HG03442 (cell line): ENCODE data around the gene WNK3.
"Not testable (repeated sequence)": the region's sequence is repeated elsewhere in the genome, so short reads cannot be mapped to it uniquely, and the experiment has no call there.

Experiments used
- ATAC-seq: cut with Tn5 transposase; IDR thresholded peaks from one replicate; pipeline ENCODE4 v1.9.1; 2021; ENCODE audit warnings: mild to moderate bottlenecking, moderate library complexity; ENCODE audit not compliant: unreplicated experiment

WNK3 gene

GRCh38 chrX:54357414-54358377 is at the start of gene WNK3:
TSS of gene WNK3 (minus strand) at chrX:54358046.
- no peak for ATAC-seq

GRCh38 chrX:54407266-54407665 is 49.4 kb upstream of the WNK3 start:
- no peak for ATAC-seq

- ATAC-seq = no peak
Measured at GRCh38 chrX:54397113-54397512, 39.3 kb upstream of the WNK3 start.

- no peak for ATAC-seq
Measured at GRCh38 chrX:54386314-54386713, 28.5 kb upstream of the WNK3 start.

- ATAC-seq = not testable (repeated sequence)
Measured at GRCh38 chrX:54384661-54385060, 26.8 kb upstream of the WNK3 start.

- ATAC-seq = no peak
Measured at GRCh38 chrX:54359408-54359807, 1.6 kb upstream of the WNK3 start.

- ATAC-seq = peak; percentile 55
Measured at GRCh38 chrX:54358424-54359211, 772 bp upstream of the WNK3 start.

- no peak for ATAC-seq
Measured at GRCh38 chrX:54352677-54353076, 5.2 kb downstream of the WNK3 start.

GRCh38 chrX:54337383-54337782 is 20.5 kb downstream of the WNK3 start:
- not testable (repeated sequence) for ATAC-seq

GRCh38 chrX:54325077-54325476 is 32.8 kb downstream of the WNK3 start:
- no peak for ATAC-seq

GRCh38 chrX:54320067-54320466 is 37.8 kb downstream of the WNK3 start:
- no peak for ATAC-seq

- no peak for ATAC-seq
Measured at GRCh38 chrX:54306379-54306778, 51.5 kb downstream of the WNK3 start.

- ATAC-seq = no peak
Measured at GRCh38 chrX:54301516-54301915, 56.3 kb downstream of the WNK3 start.

GRCh38 chrX:54294306-54294705 is 63.5 kb downstream of the WNK3 start:
- no peak for ATAC-seq

- ATAC-seq = no peak
Measured at GRCh38 chrX:54292755-54293154, 65.1 kb downstream of the WNK3 start.

GRCh38 chrX:54291758-54292157 is 66.1 kb downstream of the WNK3 start:
- ATAC-seq = no peak

GRCh38 chrX:54288968-54289367 is 68.9 kb downstream of the WNK3 start:
- ATAC-seq = no peak

GRCh38 chrX:54288277-54288676 is 69.6 kb downstream of the WNK3 start:
- ATAC-seq = no peak

GRCh38 chrX:54281676-54282075 is 76.2 kb downstream of the WNK3 start:
- ATAC-seq = no peak

GRCh38 chrX:54280466-54280865 is 77.4 kb downstream of the WNK3 start:
- no peak for ATAC-seq

- ATAC-seq = no peak
Measured at GRCh38 chrX:54271664-54272063, 86.2 kb downstream of the WNK3 start.

- no peak for ATAC-seq
Measured at GRCh38 chrX:54248309-54248708, 109.5 kb downstream of the WNK3 start.
